ENCODE results near the gene SEPTIN5.
"Not testable (repeated sequence)": the region's sequence is repeated elsewhere in the genome, so short reads cannot be mapped to it uniquely, and the experiment has no call there.

Gene SEPTIN5

GRCh38 chr22:19680911-19681862, 33.1 kb upstream of the SEPTIN5 start:
- DNase-seq: no peak

GRCh38 chr22:19681863-19682245, 32.4 kb upstream of the SEPTIN5 start:
- DNase-seq: no peak

- no peak for DNase-seq
Observed at GRCh38 chr22:19686946-19687345, 27.4 kb upstream of the SEPTIN5 start.

GRCh38 chr22:19687561-19688300, 26.6 kb upstream of the SEPTIN5 start:
- DNase-seq: no peak

- DNase-seq: no peak
Observed at GRCh38 chr22:19688301-19689290, 25.7 kb upstream of the SEPTIN5 start.

- DNase-seq: no peak
Observed at GRCh38 chr22:19689408-19689807, 24.9 kb upstream of the SEPTIN5 start.

GRCh38 chr22:19691007-19691720, 23.1 kb upstream of the SEPTIN5 start:
- no peak for DNase-seq

GRCh38 chr22:19691721-19692341, 22.5 kb upstream of the SEPTIN5 start:
- no peak for DNase-seq

GRCh38 chr22:19693581-19693980, 20.7 kb upstream of the SEPTIN5 start:
- no peak for DNase-seq

GRCh38 chr22:19693981-19694670, 20.2 kb upstream of the SEPTIN5 start:
- DNase-seq: no peak

GRCh38 chr22:19694696-19695095, 19.6 kb upstream of the SEPTIN5 start:
- DNase-seq: no peak

GRCh38 chr22:19696504-19697276, 17.6 kb upstream of the SEPTIN5 start:
- DNase-seq: no peak

- DNase-seq: not testable (repeated sequence)
Observed at GRCh38 chr22:19697871-19698270, 16.4 kb upstream of the SEPTIN5 start.

- DNase-seq: no peak
Observed at GRCh38 chr22:19700790-19701419, 13.4 kb upstream of the SEPTIN5 start.

GRCh38 chr22:19701420-19702145, 12.7 kb upstream of the SEPTIN5 start:
- DNase-seq: no peak

GRCh38 chr22:19703869-19704268, 10.4 kb upstream of the SEPTIN5 start:
- no peak for DNase-seq

GRCh38 chr22:19704355-19705015, 9.8 kb upstream of the SEPTIN5 start:
- DNase-seq: no peak

All from hematopoietic multipotent progenitor cell treated with erythropoietin and hydrocortisone succinate and interleukin-3 and kit ligand, for 8 days (in vitro differentiated cells).